Astrocyte of the spinal cord (primary cell): Measurements from ENCODE around the gene SEMA7A.

Source experiments
- DNase-seq: peaks from one replicate; pipeline ENCODE4 v3.0.0; 2011; ENCODE audit warnings: low read depth, low spot score
- H3K4me3 ChIP-seq: 2 replicates; pipeline ENCODE4 v1.5.1; 2011; ENCODE audit warnings: low read depth, mild to moderate bottlenecking, low read length, moderate library complexity
- CTCF ChIP-seq: IDR thresholded peaks from 2 replicates; pipeline ENCODE4 v1.5.1; 2012; ENCODE audit warnings: low read depth, mild to moderate bottlenecking, low read length, inconsistent platforms
- in situ Hi-C: cut with HindIII; loops from 2 replicates; pipeline ENCODE4 v1.10.0; 2017; ENCODE audit warnings: low sequenced_read_pairs

Gene SEMA7A

DNA sequence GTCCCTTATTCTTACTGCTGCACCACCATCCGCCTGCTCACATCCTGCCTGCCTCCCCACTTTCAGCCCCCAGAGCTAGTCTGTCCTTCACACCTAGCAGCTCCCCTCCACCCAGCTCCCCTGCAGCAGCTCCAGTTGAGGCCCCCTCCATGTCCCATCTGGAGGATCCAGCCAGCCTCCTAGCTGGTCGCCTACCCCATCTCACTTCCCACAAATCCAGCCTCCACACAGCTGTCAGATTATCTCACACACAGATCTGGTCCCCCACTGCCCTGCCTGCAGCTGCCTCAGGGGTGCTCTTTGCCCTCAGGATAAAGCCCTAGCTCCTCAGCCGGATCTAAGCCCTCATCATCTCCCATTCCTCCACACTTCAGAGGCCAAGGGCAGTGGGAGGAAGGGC lies 8.8 kb upstream of the SEMA7A start:
- no peak for TF ChIP-seq CTCF
- H3K4me3 ChIP-seq: no peak overlapping the region
- in situ Hi-C loops: no loop called here
- DNase-seq: no peak

DNA sequence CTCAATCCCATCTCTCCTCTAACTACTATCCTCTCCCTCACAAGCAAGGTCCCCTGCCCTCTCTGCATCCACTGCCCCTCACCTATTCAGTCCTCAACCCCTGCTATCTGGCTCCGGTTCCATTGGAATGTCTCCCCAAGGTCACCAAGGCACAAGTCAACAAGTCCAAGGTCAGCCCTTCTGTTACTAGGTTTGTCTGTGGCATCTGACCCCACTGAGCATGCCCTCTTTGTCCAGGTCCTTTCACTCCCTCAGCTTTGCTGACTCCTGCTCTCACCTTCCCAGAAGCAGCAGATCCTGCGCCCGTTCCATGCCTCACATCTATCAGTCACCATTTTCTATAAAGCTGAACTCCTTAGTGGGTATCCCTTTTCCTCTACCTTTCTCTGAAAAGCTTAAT lies 8.3 kb upstream of the SEMA7A start:
- no peak overlapping the region for H3K4me3 ChIP-seq
- in situ Hi-C loops: no loop called here
- no peak for TF ChIP-seq CTCF
- no peak for DNase-seq

- no peak for TF ChIP-seq CTCF
- in situ Hi-C loops: no loop called here
- H3K4me3 ChIP-seq: no peak overlapping the region
- no peak for DNase-seq
These were observed 7.6 kb upstream of the SEMA7A start for GRCh38 chr15:74441248-74441941.

DNA sequence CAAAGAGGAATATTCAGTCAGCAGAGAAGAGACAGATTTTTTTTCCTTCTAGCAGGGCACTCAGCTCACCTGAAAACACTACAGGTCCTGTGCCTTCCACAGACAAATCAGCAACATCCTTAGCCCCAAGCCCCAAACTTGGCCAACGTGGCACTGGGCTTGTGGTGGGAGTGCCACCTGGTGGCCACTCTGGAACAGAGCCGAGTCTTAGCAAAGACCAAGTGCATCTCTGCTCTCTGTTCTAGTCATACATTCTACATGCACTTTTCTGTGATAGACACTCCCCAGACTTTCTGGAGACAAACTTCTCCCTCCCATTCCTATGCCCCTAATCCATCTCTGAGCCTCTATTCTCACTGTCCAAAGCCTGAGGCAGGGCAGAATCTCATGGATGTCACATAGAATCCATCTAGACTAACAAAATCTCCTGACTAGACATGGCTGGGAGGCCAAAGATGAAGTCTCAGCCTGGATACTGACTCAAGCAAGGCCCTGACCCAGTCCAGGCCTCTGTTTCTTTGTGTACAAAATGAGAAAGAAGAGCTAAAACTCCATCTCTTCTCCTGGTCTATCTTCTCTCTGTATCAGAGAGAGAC lies 5.1 kb upstream of the SEMA7A start:
- TF ChIP-seq CTCF: peak; percentile 95
- DNase-seq: peak; percentile 78
- in situ Hi-C loops: no loop called here
- H3K4me3 ChIP-seq: no peak overlapping the region

DNA sequence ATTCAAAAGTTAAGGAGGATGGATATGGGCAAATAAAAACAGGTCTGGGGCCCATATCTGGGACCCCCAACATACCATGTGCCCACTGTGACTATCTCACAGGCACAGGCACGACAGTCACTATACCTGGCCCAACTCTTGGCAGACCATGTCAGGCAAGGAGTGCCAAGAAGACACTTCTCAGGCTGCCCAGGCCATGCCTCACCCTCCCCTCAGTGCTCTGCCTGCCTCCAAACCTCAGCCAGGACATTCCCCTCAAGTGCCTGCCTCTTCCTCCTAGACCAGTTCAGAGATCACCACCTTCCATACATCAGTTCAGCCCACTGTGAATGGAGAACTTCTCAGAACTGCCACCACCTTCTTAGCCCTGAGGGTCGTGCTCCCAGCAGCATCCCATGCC lies 4.4 kb upstream of the SEMA7A start:
- no peak overlapping the region for H3K4me3 ChIP-seq
- no peak for DNase-seq
- TF ChIP-seq CTCF: no peak
- in situ Hi-C loops: no loop called here

DNA sequence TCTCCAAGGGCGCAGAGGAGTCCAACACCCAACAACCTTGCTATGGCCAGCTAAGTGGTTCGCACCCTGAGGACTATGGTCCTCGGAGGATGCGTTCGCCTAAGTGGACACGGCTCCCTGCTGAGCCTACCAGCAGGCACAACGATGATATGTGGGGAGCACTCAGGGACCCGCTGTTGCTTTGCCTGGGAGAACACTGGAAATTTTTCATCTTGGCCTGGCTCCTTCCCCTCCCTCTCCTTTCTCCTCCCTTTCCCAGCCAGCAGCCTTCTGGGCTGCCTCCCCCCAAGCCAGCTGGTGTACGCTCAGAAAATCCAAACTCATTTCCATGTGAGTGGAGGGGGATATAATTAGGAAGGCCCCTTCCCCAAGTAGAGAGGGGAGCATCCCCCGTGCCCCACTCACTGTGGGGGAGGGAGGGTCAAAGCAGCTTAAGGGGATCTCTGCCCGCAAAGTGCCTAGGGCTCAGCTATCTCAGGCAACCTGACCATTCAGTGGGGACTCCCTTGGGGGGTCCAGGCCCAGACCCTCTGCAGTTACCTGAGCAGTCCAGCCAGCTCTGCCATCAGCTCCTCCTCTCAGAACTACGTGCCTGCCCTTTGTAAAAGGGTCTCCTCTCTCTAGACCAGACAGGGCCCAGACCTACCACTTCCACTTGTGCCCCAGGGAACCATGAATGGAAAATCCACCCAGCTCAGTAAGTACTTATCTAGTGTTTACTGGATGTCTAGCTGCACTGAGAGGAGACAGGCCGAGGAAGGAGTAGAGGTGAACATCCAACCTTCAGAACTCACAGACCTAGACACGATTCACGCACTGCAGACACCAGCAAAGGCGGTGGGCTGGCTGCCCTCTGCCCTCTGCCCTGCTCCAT lies 742 bp upstream of the SEMA7A start:
- in situ Hi-C loops: no loop called here
- H3K4me3 ChIP-seq: peak overlapping the region; percentile 77
- peak; percentile 26 for DNase-seq
- no peak for TF ChIP-seq CTCF
